Uterus (tissue), 4 donors: ENCODE data around the gene CPOX. TPM values are rescaled to one million over a fixed set of nuclear protein-coding genes. Genes with fewer than 3 reads are reported as not detected.

Experiments used
- DNase-seq, 2 donors: peaks; one replicate each; pipeline ENCODE4 v3.0.0-alpha.2; 2019 to 2020
- H3K27ac ChIP-seq, 2 donors: fragments of 200-600 bp; sonication (generic); 1 replicate in 1 of 2; 2 replicates in 1 of 2; pipeline ENCODE4 v1.5.1; 2016 to 2018
- H3K27me3 ChIP-seq, 2 donors: fragments of 200-600 bp; sonication (generic); one replicate each; pipeline ENCODE4 v1.5.1; 2018 to 2019; ENCODE audit warnings: control low read depth in 1 of 2
- H3K36me3 ChIP-seq, 2 donors: fragments of 200-600 bp; sonication (generic); one replicate each; pipeline ENCODE4 v1.5.1; 2019; ENCODE audit warnings: control low read depth in 1 of 2
- H3K4me1 ChIP-seq, 2 donors: fragments of 200-600 bp; sonication (generic); one replicate each; pipeline ENCODE4 v1.5.1; 2018 to 2019; ENCODE audit warnings: control low read depth in 1 of 2
- H3K4me3 ChIP-seq, 2 donors: fragments of 200-600 bp; sonication (generic); 1 replicate in 1 of 2; 2 replicates in 1 of 2; pipeline ENCODE4 v1.5.1; 2018 to 2019; ENCODE audit warnings: mild to moderate bottlenecking in 1 of 2
- H3K9me3 ChIP-seq, 2 donors: fragments of 200-600 bp; sonication (generic); one replicate each; pipeline ENCODE4 v1.5.1; 2019; ENCODE audit warnings: control low read depth in 1 of 2
- CTCF ChIP-seq, 4 experiments: fragments of 200-600 bp in 2 of 4; fragments of 450-650 bp in 2 of 4; sonication (generic) in 2 of 4; IDR thresholded peaks; one replicate each; pipeline ENCODE4 v1.5.1; 2016 to 2019; ENCODE audit warnings: antibody characterized with exemption in 4 of 4, mild to moderate bottlenecking in 2 of 4, moderate library complexity in 1 of 4
- POLR2A ChIP-seq, 2 donors: fragments of 450-650 bp; IDR thresholded peaks; one replicate each; pipeline ENCODE4 v1.6.1; 2016; ENCODE audit warnings: antibody characterized with exemption in 2 of 2, mild to moderate bottlenecking in 1 of 2, moderate library complexity in 1 of 2
- intact Hi-C: fragments of 100-400 bp; cut with DNase I; formaldehyde crosslinking; loops from one replicate; pipeline ENCODE4 v1.15.1; 2023; ENCODE audit warnings: low total_unique reads
- total RNA-seq, 4 donors: library from RNA; depleted of rRNA in 3 of 4; stranded (reverse); fragments of >200 nt in 3 of 4; gene quantifications; one replicate each; pipeline versions ENCODE4 v1.1.0 to v1.2.4, GENCODE V29; 2014 to 2023
- donor health status: DM: yes; HTN: yes; CAD: no.

The CPOX gene
- total RNA-seq, 4 donors from 2014 or later = 2.8 to 30.5 (median 17.7) TPM

- Histone ChIP-seq H3K9me3 (no peaks in the 10 kb centered on the region), H3K27ac (no peak overlapping the region), H3K4me3 (no peak overlapping the region), H3K4me1 (no peaks in the 10 kb centered on the region), H3K27me3 (no peaks in the 10 kb centered on the region), H3K36me3 (no peaks in the 10 kb centered on the region)
- DNase-seq = no peak
- intact Hi-C loops = no loop called here
- TF ChIP-seq POLR2A (IDR thresholded peaks at IDR 0.05) (no peak), CTCF (IDR thresholded peaks at IDR 0.05) (no peak)
Observed at GRCh38 chr3:98626151-98626550, 32.7 kb upstream of the CPOX start.

- no peak for DNase-seq
- Histone ChIP-seq H3K4me1 (no peaks in the 10 kb centered on the region), H3K27ac (no peak overlapping the region), H3K36me3 (no peaks in the 10 kb centered on the region), H3K27me3 (no peaks in the 10 kb centered on the region), H3K4me3 (no peak overlapping the region), H3K9me3 (no peaks in the 10 kb centered on the region)
- intact Hi-C loops = no loop called here
- TF ChIP-seq POLR2A (IDR thresholded peaks at IDR 0.05) (no peak), CTCF (IDR thresholded peaks at IDR 0.05) (no peak)
Observed at GRCh38 chr3:98623572-98624280, 30.3 kb upstream of the CPOX start.

- no peak overlapping the region for H3K27ac ChIP-seq
- DNase-seq = no peak
- H3K36me3 ChIP-seq = no peaks in the 10 kb centered on the region
- H3K4me3 ChIP-seq = no peak overlapping the region
- no peaks in the 10 kb centered on the region for H3K27me3 ChIP-seq
- TF ChIP-seq POLR2A (IDR thresholded peaks at IDR 0.05) (no peak), CTCF (IDR thresholded peaks at IDR 0.05) (no peak)
- no peaks in the 10 kb centered on the region for H3K4me1 ChIP-seq
- intact Hi-C loops = no loop called here
- no peaks in the 10 kb centered on the region for H3K9me3 ChIP-seq
Observed at GRCh38 chr3:98617841-98618240, 24.4 kb upstream of the CPOX start.

- H3K36me3 ChIP-seq = no peaks in the 10 kb centered on the region
- intact Hi-C loops = no loop called here
- H3K4me3 ChIP-seq = no peak overlapping the region
- TF ChIP-seq POLR2A (IDR thresholded peaks at IDR 0.05) (no peak), CTCF (IDR thresholded peaks at IDR 0.05) (no peak)
- H3K27ac ChIP-seq = no peak overlapping the region
- peaks cover 0 to 3% of the 10 kb centered on the region in 2 donors for H3K9me3 ChIP-seq
- no peaks in the 10 kb centered on the region for H3K27me3 ChIP-seq
- H3K4me1 ChIP-seq = no peaks in the 10 kb centered on the region
- DNase-seq = no peak
Observed at GRCh38 chr3:98613616-98614015, 20.2 kb upstream of the CPOX start.

- Histone ChIP-seq H3K9me3 (peaks cover 0 to 3% of the 10 kb centered on the region in 2 donors), H3K4me1 (no peaks in the 10 kb centered on the region), H3K36me3 (no peaks in the 10 kb centered on the region), H3K27me3 (no peaks in the 10 kb centered on the region), H3K27ac (no peak overlapping the region), H3K4me3 (no peak overlapping the region)
- no peak for DNase-seq
- intact Hi-C loops = no loop called here
- TF ChIP-seq CTCF (IDR thresholded peaks at IDR 0.05) (no peak), POLR2A (IDR thresholded peaks at IDR 0.05) (no peak)
Observed at GRCh38 chr3:98612996-98613517, 19.6 kb upstream of the CPOX start.
